GM13977 (cell line): ENCODE data around the gene UBASH3A.

ENCODE experiments used
- DNase-seq: peaks from one replicate; pipeline ENCODE4 v3.0.0; 2012; ENCODE audit warnings: low spot score
- in situ Hi-C: fragments of 300-500 bp; cut with MboI; formaldehyde crosslinking; loops from one replicate; pipeline ENCODE4 v1.12.0; 2022; ENCODE audit warnings: low sequenced_read_pairs, low pct_unique_long_range_greater_than_20kb, mixed read lengths, inconsistent platforms; ENCODE audit not compliant: unreplicated experiment
- TF ChIP-seq, protein P1 (sequence below): IDR thresholded peaks from 2 replicates; pipeline ENCODE4 v1.5.1; 2012; ENCODE audit warnings: mild to moderate bottlenecking, control low read depth; ENCODE audit not compliant: insufficient read depth; ENCODE audit errors: extremely low read depth, missing control alignments

The UBASH3A gene

DNA sequence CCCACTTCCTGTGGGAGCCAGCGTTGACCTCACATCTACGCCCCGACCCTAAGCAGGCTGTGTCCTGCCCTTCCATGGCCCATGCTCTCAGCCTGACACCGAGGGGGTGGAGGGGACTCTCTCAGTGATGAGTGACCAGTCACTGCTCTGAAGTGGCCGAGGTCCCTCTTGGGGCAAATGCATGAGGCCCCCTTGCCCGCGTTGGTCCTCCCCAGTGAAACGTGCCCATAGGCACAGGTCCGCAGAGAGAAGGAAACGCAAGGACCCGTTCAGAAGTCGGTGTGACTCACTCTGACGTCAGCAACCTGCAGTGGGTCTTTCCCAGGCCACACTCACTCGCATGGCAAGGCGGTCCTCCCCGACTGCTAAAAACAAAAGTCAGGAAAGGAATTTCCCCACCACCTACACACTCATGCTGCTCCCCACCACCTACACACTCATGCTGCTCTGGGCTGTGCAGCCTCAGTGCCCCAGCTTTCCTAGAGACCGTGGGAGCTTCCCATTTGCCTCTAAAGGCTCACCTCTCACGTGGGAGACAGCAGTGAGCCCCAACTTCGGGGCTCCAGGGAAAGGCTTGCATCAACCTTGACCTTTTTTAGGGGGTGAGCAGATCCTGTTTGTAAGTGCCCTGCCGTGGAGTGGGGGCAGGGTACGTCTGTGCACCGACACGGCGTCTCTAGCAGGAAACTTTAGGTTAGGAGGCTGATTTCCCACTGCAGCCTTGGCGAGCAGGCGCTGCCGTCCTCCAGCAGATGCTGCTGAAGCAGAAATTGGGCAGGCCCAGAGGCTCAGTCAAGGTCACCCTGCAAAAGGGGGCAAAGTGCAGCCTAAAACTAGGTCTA is 11.4 kb downstream of the UBASH3A start:
- TF ChIP-seq, protein P1, sequence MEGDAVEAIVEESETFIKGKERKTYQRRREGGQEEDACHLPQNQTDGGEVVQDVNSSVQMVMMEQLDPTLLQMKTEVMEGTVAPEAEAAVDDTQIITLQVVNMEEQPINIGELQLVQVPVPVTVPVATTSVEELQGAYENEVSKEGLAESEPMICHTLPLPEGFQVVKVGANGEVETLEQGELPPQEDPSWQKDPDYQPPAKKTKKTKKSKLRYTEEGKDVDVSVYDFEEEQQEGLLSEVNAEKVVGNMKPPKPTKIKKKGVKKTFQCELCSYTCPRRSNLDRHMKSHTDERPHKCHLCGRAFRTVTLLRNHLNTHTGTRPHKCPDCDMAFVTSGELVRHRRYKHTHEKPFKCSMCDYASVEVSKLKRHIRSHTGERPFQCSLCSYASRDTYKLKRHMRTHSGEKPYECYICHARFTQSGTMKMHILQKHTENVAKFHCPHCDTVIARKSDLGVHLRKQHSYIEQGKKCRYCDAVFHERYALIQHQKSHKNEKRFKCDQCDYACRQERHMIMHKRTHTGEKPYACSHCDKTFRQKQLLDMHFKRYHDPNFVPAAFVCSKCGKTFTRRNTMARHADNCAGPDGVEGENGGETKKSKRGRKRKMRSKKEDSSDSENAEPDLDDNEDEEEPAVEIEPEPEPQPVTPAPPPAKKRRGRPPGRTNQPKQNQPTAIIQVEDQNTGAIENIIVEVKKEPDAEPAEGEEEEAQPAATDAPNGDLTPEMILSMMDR: no peak
- peak; percentile 88 for DNase-seq

DNA sequence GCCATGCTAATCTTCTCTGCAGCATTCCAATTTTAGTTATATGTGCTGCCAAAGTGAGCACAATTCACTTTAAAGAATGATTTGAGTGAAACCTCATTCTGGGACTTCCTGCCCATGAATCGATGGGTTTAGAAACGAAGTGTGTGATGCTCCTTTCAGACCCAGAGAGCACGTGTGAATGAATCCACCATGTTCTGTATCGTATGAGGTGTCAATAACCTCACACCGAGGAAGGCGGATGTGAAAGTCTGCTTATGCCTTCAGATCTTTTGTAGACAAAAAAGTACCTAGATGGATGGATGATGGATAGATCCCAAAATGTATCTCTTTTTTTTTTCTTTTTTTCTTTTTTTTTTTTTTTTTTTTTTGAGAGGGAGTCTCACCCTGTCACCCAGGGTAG is 13.8 kb downstream of the UBASH3A start:
- in situ Hi-C loops: no loop called here
- peak; percentile 52 for DNase-seq
- TF ChIP-seq, protein P1: no peak

More for the DNA sequence above, 11.4 kb downstream of the UBASH3A start:
- in situ Hi-C loops: no loop called here

DNA sequence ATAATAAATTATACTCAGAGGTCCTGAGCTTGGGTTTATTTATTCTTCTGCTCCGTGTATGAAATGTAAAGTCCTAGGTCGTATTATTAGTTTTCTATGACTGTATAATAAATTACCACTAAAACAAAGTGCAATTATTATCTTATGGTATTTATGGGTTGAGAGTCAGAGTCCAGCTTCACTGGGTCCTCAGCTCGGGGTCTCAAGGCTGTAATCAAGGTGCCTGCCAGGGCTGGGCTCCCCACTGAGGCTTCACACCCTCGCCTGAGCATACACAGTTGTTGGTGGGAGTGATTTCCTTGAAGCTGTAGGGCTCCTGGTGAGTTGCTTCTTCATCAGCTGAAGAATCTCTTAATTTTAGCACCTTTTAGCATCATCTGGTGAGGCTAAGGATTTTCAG is 15.2 kb downstream of the UBASH3A start:
- DNase-seq: no peak
- in situ Hi-C loops: no loop called here
- TF ChIP-seq, protein P1: no peak

DNA sequence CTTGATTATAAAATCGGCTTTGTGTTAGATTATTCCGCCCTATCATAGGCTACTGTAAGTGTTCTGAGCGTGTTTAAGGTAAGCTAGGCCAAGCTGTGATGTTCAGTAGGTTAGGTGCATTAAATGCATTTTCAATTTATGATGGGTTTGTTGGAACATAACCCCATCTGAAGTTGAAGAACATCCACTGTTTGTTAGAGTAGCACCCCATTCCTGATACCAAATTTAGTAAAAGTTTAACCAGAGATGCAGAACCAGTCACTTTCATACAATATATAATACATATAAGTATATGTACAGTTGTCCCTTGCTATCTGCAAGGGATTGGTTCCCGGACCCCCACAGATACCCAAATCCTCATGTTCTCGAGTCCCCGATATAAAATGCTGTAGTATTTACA is 16.1 kb downstream of the UBASH3A start:
- DNase-seq: no peak
- in situ Hi-C loops: no loop called here
- TF ChIP-seq, protein P1: no peak

DNA sequence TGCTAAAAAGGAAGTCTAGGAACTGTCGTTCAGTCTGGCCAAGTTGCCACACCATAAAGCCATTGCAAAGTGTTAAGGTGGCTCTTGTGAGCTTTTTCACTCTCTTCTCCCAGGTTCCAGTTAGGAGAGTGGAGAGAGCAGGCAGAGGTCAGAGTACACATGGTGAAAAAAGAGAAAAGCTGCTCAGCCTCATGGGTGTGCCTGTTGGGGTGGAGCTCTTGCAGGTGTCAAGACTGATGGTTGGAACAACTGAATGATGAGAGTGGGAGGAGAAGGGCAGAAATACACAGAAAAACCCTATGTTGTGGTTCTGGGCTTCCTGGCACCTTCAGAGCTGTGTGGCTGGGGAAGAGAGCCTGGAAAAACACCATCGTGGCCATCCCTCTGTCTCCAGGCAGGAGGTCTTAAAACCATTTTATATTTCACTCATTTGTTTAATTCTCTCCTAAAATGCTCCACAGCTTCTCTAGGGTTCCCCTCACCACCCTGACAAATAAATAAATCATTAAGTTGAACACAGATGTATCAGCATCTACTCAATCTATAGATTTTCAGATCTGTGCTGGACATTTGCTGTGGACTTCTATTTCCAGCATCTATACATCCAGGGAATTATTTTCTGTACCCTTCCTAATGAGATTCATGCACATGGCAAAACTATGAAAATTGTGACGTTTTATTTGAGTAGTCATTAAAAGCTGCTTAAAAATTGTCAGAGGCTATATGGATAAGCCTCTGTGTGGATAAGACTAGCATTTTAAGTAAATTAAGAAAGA is 17.5 kb downstream of the UBASH3A start:
- TF ChIP-seq, protein P1: no peak
- in situ Hi-C loops: no loop called here
- no peak for DNase-seq

DNA sequence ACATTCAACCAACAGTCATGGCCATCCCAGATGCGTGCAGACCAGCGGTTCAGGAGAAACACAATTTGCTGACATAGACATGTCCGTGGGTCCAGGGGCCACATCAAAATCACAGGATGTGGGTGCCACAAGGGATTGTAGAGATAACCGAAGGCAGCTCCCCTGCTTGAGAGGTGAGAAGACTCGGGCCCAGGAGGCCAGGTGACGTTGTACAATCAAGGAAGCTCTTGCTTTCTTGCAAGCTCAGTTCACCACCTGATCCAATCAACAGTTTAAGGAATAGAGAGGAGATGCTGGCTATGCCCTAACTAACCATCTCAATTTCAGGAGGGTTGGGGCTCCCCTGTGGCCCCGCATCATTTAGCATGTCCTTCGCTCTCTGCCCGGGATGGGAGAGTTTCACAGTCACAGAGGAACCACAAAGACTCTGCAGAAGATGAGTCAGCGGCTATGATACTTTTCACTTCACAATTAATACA is 19.5 kb downstream of the UBASH3A start:
- in situ Hi-C loops: no loop called here

More for the DNA sequence above, 19.5 kb downstream of the UBASH3A start:
- TF ChIP-seq, protein P1: no peak
- DNase-seq: peak; percentile 55
